ENCODE data around the gene PRR22.
"Not testable (repeated sequence)": the region's sequence is repeated elsewhere in the genome, so short reads cannot be mapped to it uniquely, and the experiment has no call there.

Gene PRR22

DNA sequence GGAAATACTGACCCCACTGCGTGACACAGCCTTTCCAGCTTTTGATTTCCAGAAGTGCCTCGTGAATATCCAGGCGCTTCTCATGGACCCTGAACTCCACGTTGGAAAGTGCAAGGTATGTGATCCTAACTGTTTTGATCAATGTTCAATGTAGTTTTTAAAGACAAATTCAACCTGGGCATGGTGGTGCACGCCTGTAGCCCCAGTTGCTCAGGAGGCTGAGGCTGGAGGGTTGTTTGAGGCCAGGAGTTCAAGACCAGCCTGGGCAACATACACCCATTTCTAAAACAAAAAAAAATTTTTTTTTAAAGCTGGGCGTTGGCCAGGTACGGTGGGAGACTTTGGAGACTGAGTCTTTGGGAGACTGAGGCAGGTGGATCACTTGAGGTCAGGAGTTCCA, 32.8 kb downstream of the PRR22 start:
- no peak for DNase-seq (ENCODE audit: low spot score)

DNA sequence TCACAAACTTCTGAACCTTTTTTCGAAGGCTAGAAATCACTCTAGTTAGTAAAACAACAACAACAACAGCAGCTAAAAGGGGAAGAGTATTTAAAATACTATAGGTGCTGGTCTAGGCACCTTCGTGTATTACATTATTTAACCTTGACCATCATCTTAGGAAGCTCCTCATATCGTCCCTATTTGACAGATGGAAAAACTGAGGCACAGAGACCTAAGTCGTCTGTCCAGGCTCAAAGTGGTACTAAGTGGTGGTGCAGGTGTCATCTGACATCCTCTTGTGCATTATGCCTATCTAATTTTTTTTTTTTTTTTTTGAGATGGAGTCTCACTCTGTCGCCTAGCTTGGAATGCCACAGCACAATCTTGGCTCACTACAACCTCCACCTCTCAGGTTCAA, 35.0 kb downstream of the PRR22 start:
- no peak for DNase-seq (ENCODE audit: low spot score)

DNA sequence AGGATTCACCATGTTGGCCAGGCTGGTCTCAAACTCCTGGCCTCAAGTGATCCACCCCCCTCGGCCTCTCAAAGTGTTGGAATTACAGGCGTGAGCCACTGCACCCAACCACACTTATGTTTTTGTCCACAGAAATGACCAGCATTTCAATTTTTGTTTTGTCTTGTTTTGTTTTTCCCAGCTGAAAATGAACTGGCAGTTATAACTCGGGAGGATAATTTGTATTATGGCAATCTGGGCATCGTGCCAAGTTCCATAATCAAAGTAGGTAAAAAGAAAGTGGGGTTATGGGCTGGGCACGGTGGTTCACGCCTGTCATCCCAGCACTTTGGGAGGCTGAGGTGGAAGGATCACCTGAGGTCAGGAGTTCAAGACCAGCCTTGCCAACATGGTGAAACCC, 35.6 kb downstream of the PRR22 start:
- DNase-seq (ENCODE audit: low spot score): not testable (repeated sequence)

DNA sequence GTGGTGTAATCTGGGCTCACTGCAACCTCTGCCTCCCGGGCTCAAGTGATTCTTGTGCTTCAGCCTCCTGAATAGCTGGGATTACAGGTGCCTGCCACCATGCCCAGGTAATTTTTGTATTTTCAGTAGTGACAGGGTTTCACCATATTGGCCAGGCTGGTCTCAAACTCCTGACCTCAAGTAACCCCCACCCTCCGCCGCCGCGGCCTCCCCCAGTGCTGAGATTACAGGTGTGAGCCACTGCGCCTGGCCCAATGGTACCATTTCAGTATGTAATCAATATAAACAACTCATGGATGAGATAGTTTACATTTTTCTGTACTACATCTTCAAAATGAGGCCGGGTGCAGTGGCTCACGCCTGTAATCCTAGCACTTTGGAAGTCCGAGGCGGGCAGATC, 39.5 kb downstream of the PRR22 start:
- DNase-seq (ENCODE audit: low spot score): not testable (repeated sequence)

DNA sequence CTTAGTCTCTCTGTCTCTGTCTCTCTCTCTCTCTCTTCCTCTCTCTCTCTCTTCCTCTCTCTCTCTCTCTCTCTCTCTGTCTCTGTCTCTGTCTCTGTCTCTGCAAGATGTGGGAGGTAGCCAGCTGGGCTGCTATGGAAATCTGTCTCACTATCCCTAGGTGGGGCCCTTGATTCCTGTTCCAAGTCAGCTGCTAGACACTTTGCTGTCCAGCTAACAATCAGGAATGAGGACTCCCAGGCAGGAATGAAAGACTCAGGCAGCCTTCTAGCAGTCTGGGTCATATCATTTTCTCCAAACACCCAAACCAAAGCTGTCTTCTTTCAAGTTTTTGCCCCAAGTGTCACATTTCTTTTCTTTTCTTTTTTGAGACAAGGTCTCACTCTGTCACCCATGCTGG, 40.9 kb downstream of the PRR22 start:
- DNase-seq (ENCODE audit: low spot score): no peak

DNA sequence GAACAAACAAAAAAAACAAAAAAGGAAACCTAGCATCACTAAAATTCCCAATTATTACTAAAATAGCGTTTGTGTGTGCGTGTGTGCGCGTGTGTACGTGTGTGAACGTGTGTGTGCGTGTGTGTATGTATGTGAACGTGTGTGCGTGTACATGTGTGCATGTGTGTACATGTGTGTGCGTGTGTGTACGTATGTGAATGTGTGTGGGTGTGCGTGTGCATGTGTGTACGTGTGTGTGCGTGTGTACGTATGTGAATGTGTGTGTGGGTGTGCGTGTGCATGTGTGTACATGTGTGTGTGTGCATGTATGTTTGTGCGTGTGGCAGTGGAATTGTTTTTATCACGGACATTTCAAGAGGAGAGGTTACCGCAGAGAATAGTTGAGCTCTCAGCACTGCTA, 42.5 kb downstream of the PRR22 start:
- no peak for DNase-seq (ENCODE audit: low spot score)

DNA sequence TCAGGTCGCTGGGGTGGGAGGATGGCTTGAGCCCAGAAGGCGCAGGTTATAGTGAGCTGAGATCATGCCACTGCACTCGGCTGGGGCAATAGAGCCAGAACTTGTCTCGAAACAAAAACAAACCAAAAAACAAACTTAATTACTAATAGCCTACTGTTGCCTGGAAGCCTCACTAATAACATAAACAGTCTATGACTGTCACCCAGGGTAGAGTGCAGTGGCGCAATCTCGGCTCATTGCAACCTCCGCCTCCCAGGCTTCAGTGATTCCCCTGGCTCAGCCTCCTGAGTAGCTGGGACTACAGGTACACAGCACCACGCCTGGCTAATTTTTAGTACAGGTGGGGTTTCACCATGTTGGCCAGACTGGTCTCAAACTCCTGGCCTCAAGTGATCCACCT, 46.1 kb downstream of the PRR22 start:
- DNase-seq (ENCODE audit: low spot score): no peak

DNA sequence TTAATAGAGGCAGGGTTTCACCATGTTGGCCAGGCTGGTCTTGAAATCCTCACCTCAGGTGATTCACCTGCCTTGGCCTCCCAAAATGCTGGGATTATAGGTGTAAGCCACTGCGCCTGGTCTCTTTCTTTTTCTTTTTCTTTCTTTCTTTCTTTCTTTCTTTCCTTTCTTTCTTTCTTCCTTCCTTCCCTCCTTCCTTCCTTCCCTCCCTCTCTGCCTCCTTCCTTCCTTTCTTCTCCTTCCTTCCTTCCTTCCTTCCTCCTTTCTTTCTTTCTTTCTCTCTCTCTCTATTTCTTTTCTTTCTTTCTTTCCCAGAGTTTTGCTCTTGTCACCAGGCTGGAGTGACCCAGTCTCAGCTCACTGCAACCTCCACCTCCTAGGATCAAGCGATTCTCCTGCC, 51.4 kb downstream of the PRR22 start:
- not testable (repeated sequence) for DNase-seq (ENCODE audit: low spot score)
